Measurements from ENCODE around the gene BTF3. TPM values are rescaled to one million over a fixed set of nuclear protein-coding genes. Genes with fewer than 3 reads are reported as not detected.

BTF3 gene
- total and polyA plus RNA-seq, 9 of the 15 experiments (the other 6 are each of a cell fraction or from before 2014, with no cell fraction given): 534 to 1,637 (median 848) TPM

- TF ChIP-seq ZNF740 (CRISPR knock-in tag; IDR thresholded peaks at IDR 0.05): peak; percentile 92
- peak in 1 of 2 experiments; percentile 80; a peak in 2 of 4 replicates for TF ChIP-seq ZNF740 (tag; IDR thresholded peaks at IDR 0.05)
- TF ChIP-seq ATF7 (IDR thresholded peaks at IDR 0.05): peak; percentile 58; the same call in 1 of the 2 replicates
- 0 out of 4 replicates have a peak, but pooled peaks of 1 of the 2 experiments have one; percentile 27 for TF ChIP-seq ZNF639 (CRISPR knock-in tag; conservative IDR thresholded peaks at IDR 0.05 in 1 of 2, IDR thresholded peaks at IDR 0.05 in 1 of 2)
- TF ChIP-seq HDAC8 (tag; IDR thresholded peaks at IDR 0.05): 0 out of 2 replicates have a peak, but pooled peaks have one; percentile 5
- peak; percentile 73; the same call in 1 of the 2 replicates for TF ChIP-seq NCOA1 (IDR thresholded peaks at IDR 0.05; ENCODE audit: low read depth)
- TF ChIP-seq THAP12 (CRISPR knock-in tag; IDR thresholded peaks at IDR 0.05): 0 out of 2 replicates have a peak, but pooled peaks have one; percentile 55
- no peak for TF ChIP-seq RBM25 (IDR thresholded peaks at IDR 0.05; ENCODE audit: low read depth, low read length, severe bottlenecking)
- peak; percentile 94 for TF ChIP-seq TBP (optimal IDR thresholded peaks at IDR 0.05; ENCODE audit: low read depth, low read length)
- TF ChIP-seq MNT (conservative IDR thresholded peaks at IDR 0.05): peak; percentile 70 to 76
- TF ChIP-seq CHD4 (IDR thresholded peaks at IDR 0.05; ENCODE audit: insufficient read depth, insufficient replicate concordance, low read depth, low read length, poor library complexity, severe bottlenecking): no peak
- TF ChIP-seq EP400 (IDR thresholded peaks at IDR 0.05): peak; percentile 99
- TF ChIP-seq CBX8 (IDR thresholded peaks at IDR 0.05; ENCODE audit: borderline replicate concordance, extremely low read depth, low read depth, low read length, poor library complexity, severe bottlenecking): no peak
- TF ChIP-seq PCBP1 (IDR thresholded peaks at IDR 0.05; ENCODE audit: low read depth, low read length, poor library complexity, severe bottlenecking): peak; percentile 22
- no peak for TF ChIP-seq DMBX1 (CRISPR knock-in tag; IDR thresholded peaks at IDR 0.05; ENCODE audit: borderline replicate concordance)
- TF ChIP-seq ZNF224 (CRISPR knock-in tag; IDR thresholded peaks at IDR 0.05): 0 out of 2 replicates have a peak, but pooled peaks have one; percentile 12
- peak; percentile 88 for TF ChIP-seq GTF2B (IDR thresholded peaks at IDR 0.05; ENCODE audit: extremely low read depth, insufficient read length)
These were observed at the start of gene BTF3 (continued) for GRCh38 chr5:73498057-73498992.
